Epithelial cell of prostate (primary cell): Measurements from ENCODE around the gene MAL.
A peak's percentile ranks its signal among the peaks of the same experiment; 100 is the strongest.
"Not testable (repeated sequence)": the region's sequence is repeated elsewhere in the genome, so short reads cannot be mapped to it uniquely, and the experiment has no call there.

Experiments used
- DNase-seq: peaks from one replicate; pipeline ENCODE4 v3.0.0-alpha.2; 2011; ENCODE audit warnings: low read depth, low spot score
- H3K27ac ChIP-seq: fragments of 450-650 bp; 2 replicates; pipeline ENCODE4 v1.5.1; 2017; ENCODE audit warnings: mild to moderate bottlenecking

MAL gene

DNA sequence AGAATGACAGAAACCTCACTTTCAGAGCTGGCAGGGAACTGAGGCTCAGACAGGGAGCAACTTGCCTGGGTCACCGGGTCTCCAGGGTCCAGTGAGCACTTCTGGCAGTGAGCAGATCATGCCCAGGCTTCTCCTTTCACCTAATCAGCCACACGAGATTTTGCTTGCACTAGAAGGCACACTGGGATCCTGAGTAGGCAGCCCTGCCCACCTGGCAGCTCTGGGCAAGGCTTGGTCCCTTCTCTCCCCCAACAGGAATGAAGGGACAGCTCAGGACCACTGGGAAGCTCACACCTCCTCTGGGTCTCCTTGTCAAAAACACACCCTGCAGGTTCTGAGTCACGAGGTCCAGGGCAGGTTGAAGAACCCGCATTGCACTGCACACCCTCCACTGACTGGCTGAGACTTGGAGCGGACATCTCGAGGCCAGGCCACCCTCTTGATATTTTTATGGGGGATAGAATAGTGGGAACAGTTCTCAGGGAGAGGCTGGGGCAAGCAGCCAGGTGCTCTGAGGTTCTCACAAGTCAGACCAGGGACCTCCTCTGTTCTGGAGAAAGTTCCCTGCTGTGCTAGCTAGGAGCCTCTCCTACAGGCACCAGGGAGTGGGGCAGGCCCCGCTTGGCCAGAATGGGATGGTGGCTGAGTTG, 5.7 kb downstream of the MAL start:
- no peak for DNase-seq
- peak overlapping the region; percentile 18 for H3K27ac ChIP-seq

GRCh38 chr2:95031726-95032116, 6.2 kb downstream of the MAL start:
- peak overlapping the region; percentile 18 for H3K27ac ChIP-seq
- no peak for DNase-seq

DNA sequence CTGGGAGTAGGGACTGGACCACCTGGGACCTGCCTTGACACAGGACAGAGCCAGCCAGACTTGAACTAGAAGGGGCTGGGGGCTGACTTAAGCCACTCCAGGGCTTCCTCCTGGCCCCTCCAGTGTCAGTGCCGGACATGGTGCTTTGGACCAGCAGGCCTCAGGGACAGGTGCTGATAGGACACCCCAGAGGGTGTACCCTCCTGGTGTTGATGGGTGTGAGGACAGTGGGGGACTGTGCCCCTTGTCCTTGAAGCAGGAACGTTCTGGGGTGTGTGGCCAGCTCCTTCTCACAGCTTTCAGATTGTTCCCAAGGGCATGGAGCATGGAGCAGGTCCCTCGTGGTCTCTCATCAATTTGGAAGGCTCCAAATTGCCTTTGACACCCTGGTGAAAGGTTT, 6.8 kb downstream of the MAL start:
- H3K27ac ChIP-seq: no peak overlapping the region
- no peak for DNase-seq

- DNase-seq: no peak
- no peak overlapping the region for H3K27ac ChIP-seq
Measured at GRCh38 chr2:95032868-95033603, 7.5 kb downstream of the MAL start.

GRCh38 chr2:95034221-95034620, 8.7 kb downstream of the MAL start:
- DNase-seq: no peak
- no peak overlapping the region for H3K27ac ChIP-seq

GRCh38 chr2:95034818-95035217, 9.3 kb downstream of the MAL start:
- DNase-seq: no peak
- no peak overlapping the region for H3K27ac ChIP-seq

- no peak overlapping the region for H3K27ac ChIP-seq
- DNase-seq: no peak
Measured at GRCh38 chr2:95036596-95037383, 11.3 kb downstream of the MAL start.

DNA sequence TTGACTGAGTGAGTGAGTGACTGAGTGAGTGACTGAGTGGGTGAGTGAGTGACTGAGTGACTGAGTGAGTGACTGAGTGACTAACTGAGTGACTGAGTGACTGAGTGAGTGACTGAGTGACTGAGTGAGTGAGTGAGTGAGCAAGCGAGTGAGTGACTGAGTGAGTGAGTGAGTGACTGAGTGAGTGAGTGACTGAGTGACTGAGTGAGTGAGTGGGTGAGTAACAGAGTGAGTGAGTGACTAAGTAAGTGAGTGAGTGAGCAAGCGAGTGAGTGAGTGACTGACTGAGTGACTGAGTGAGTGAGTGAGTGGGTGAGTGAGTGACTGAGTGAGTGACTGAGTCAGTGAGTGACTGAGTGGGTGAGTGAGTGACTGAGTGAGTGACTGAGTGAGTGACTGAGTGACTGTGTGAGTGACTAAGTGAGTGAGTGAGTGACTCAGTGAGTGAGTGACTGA, 11.9 kb downstream of the MAL start:
- DNase-seq: no peak
- H3K27ac ChIP-seq: no peak overlapping the region

GRCh38 chr2:95037841-95038585, 12.5 kb downstream of the MAL start:
- not testable (repeated sequence) for H3K27ac ChIP-seq, DNase-seq

- no peak overlapping the region for H3K27ac ChIP-seq
- no peak for DNase-seq
Measured at GRCh38 chr2:95038635-95039298, 13.3 kb downstream of the MAL start.

DNA sequence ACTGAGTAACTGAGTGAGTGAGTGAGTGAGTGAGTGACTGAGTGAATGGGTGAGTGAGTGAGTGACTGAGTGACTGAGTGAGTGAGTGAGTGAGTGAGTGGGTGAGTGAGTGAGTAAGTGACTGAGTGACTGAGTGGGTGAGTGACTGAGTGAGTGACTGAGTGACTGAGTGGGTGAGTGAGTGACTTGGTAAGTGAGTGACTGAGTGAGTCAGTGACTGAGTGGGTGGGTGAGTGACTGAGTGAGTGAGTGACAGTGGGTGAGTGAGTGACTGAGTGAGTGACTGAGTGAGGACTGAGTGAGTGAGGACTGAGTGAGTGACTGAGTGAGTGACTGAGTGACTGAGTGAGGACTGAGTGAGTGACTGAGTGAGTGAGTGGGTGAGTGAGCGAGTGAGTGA, 13.9 kb downstream of the MAL start:
- DNase-seq: no peak
- no peak overlapping the region for H3K27ac ChIP-seq

DNA sequence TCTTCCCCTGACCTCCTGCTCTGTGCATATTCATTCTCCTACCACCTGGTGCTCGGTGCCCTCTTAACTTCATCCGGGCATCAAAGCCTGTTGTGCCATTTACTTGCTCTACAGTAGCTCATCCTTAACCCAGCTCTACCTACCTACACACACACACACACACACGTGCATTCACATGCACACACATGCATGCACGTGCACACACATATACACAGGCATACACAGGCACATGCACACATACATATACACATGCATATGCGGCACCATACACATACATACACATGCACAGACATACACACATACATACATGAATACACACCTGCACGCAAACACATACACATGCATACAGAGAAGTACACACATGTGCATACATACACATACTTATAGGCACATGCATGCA, 14.5 kb downstream of the MAL start:
- DNase-seq: no peak
- H3K27ac ChIP-seq: no peak overlapping the region

- no peak overlapping the region for H3K27ac ChIP-seq
- DNase-seq: no peak
Measured at GRCh38 chr2:95040426-95040825, 14.9 kb downstream of the MAL start.

DNA sequence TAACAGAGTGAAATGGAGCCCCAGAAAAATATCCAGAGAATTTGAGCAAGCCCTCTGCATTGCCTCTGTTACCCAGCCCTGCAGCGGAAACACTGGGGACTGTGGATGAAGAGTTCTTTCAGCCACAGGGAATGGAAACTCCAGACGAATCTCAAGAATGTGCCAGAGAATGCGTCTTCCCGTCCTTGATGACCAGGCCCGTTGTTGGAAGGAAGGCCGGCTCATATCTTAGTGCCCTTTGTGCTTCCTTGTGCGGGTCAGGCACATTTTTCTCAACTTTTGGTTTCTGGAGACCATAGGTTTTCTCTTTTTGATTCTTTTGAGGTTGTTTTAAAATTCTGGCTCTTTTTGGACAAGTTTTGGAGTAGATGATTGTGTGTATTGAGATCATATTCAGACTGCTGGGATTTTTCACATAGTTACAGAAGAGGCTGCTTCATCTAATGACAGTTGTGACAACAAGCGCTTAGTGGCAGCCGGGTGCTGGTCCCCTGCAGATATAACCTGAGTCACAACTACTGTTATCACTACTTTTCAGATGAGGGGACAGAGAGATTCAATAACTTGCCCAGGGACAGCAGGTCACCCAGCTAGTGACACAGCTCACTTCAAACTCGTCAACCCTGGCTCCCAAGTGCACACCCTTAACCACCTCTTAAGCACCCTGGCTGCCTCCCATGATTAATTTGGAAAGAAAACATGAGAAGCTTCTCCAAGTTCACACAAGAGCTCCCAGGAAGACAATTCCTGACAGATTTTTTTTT, 15.7 kb downstream of the MAL start:
- no peak for DNase-seq
- H3K27ac ChIP-seq: no peak overlapping the region

GRCh38 chr2:95041824-95042442, 16.4 kb downstream of the MAL start:
- H3K27ac ChIP-seq: no peak overlapping the region
- DNase-seq: no peak

GRCh38 chr2:95042472-95043271, 17.2 kb downstream of the MAL start:
- no peak for DNase-seq
- no peak overlapping the region for H3K27ac ChIP-seq

DNA sequence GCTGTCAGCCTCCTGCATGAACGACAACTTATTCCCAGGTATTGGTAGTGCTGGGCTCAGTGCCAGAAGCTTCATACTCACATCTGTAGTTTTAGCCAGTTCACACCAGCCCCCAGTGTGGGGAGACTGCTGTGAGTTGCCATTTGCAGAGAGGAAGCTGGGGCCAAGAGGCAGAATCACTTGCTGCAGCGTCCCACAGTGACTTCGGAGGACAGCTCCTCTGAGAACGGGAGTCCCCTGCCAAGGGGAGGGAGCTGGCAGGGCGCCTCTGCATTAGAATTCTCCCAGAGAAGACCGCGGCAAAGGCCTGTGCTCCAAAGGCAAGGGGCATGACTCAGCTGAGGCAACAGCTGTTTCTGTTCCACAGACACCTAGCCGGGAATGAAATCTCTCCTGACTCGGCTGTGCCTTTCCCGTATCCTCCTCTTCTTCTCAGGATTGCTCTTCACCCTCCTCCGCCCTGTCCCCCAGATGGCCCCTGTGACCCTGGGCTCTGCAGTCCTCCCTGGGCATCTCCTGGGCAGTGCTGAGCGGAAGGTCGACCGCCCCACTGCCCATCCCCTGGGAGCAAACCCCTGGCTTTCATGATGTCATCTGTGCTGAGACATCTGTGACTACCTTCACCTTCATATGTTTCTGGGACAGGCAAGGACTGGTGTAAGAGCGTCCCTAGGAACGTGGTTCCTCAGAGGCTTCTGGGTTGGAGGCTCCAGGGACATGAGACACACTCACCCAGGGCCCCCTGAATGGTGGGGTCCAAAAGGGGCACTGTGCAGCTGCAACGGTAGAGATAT, 18.0 kb downstream of the MAL start:
- DNase-seq: no peak
- no peak overlapping the region for H3K27ac ChIP-seq
